Breast epithelium (tissue), 3 donors: ENCODE results near the gene TNFRSF18.

Experiments used
- CTCF ChIP-seq, 3 donors: fragments of 450-650 bp; IDR thresholded peaks; one replicate each; pipeline ENCODE4 v1.5.1; 2016 to 2017; ENCODE audit warnings: antibody characterized with exemption in 3 of 3, mild to moderate bottlenecking in 3 of 3, moderate library complexity in 3 of 3
- POLR2A ChIP-seq: fragments of 450-650 bp; IDR thresholded peaks from one replicate; pipeline ENCODE4 v1.6.1; 2016; ENCODE audit warnings: antibody characterized with exemption, mild to moderate bottlenecking, moderate library complexity
- POLR2AphosphoS5 ChIP-seq, 3 donors: sonication (generic); formaldehyde crosslinking; IDR thresholded peaks; one replicate each; pipeline ENCODE4 v1.6.1; 2017; ENCODE audit warnings: antibody characterized with exemption in 3 of 3

GRCh38 chr1:1239227-1239613 lies 32.8 kb upstream of the TNFRSF18 start:
- TF ChIP-seq POLR2A (no peak), CTCF (IDR thresholded peaks at IDR 0.05) (no peak), POLR2AphosphoS5 (IDR thresholded peaks at IDR 0.05) (no peak)
